Neuron (in vitro differentiated cells): ENCODE results near the gene MYBPC3.

Experiments used
- H2AFZ ChIP-seq: one replicate; pipeline ENCODE4 v1.6.1; 2013; ENCODE audit warnings: low read depth, mild to moderate bottlenecking, inconsistent platforms, low read length, moderate library complexity
- H3K27me3 ChIP-seq: one replicate; pipeline ENCODE4 v1.6.1; 2013; ENCODE audit warnings: low read length; ENCODE audit not compliant: insufficient read depth
- H3K36me3 ChIP-seq: one replicate; pipeline ENCODE4 v1.6.1; 2013; ENCODE audit warnings: low read length; ENCODE audit not compliant: insufficient read depth
- H3K4me1 ChIP-seq: one replicate; pipeline ENCODE4 v1.6.1; 2013; ENCODE audit warnings: low read length; ENCODE audit not compliant: insufficient read depth
- H3K4me3 ChIP-seq: 2 replicates; pipeline ENCODE4 v1.5.1; 2013; ENCODE audit warnings: mild to moderate bottlenecking, low read length, moderate library complexity
- H3K9me3 ChIP-seq: one replicate; pipeline ENCODE4 v1.6.1; 2013; ENCODE audit warnings: low read length

MYBPC3 gene

DNA sequence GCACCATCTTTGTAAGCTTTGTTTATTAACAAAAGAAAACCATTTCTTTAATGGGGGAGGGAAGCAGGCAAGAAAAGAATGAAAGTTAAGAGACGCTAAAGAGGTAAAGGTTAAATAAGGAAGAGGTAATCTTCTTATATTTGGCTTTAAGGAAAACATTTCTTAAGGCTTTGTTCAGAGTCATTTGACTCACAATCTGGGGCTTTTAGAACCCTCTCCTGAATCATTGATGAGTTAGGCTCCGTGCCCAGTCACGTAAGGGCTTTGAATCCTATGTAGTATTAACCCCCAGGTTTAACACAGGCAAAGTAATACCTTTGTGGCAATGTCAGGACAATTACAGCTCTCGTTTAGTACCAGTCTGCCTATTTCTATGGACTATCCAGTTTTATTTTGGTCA, 56.5 kb downstream of the MYBPC3 start:
- no peaks in the 10 kb centered on the region for H3K27me3 ChIP-seq
- no peaks in the 10 kb centered on the region for H3K4me1 ChIP-seq
- H3K4me3 ChIP-seq: no peak overlapping the region
- no peak overlapping the region for H2AFZ ChIP-seq
- peaks cover 64% of the 10 kb centered on the region for H3K36me3 ChIP-seq
- H3K9me3 ChIP-seq: no peaks in the 10 kb centered on the region

DNA sequence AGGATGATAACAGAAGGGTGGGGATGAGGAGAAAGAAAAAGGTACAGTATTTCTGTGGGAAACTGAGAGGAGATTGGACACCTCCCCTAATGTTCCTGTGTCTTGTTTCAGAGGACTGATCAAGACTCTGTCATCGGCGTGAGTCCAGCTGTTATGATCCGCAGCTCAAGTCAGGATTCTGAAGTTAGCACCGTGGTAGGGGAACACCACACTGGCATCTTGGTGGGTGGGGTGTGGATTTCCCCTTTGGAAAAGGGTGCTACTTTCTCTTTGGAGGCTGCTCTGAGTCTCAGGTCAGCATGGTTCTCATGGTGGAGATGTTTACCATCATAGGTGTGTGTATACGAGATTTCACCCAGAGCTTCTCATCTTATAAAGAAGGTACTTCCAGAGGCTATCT, 57.1 kb downstream of the MYBPC3 start:
- Histone ChIP-seq H3K9me3 (no peaks in the 10 kb centered on the region), H3K4me1 (no peaks in the 10 kb centered on the region), H3K4me3 (no peak overlapping the region), H3K36me3 (peaks cover 71% of the 10 kb centered on the region), H2AFZ (no peak overlapping the region), H3K27me3 (no peaks in the 10 kb centered on the region)

DNA sequence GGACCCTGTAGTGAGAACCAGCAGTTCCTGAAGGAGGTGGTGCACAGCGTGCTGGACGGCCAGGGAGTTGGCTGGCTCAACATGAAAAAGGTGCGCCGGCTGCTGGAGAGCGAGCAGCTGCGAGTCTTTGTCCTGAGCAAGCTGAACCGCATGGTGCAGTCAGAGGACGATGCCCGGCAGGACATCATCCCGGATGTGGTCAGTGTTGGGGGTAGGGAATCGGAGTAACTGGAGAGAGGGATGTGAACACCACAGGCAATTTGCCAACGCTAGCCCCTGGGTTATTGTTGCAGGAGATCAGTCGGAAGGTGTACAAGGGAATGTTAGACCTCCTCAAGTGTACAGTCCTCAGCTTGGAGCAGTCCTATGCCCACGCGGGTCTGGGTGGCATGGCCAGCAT, 62.6 kb downstream of the MYBPC3 start:
- Histone ChIP-seq H3K27me3 (no peaks in the 10 kb centered on the region), H3K4me1 (no peaks in the 10 kb centered on the region), H3K4me3 (no peak overlapping the region), H3K9me3 (no peaks in the 10 kb centered on the region), H2AFZ (no peak overlapping the region), H3K36me3 (peaks cover 81% of the 10 kb centered on the region)

DNA sequence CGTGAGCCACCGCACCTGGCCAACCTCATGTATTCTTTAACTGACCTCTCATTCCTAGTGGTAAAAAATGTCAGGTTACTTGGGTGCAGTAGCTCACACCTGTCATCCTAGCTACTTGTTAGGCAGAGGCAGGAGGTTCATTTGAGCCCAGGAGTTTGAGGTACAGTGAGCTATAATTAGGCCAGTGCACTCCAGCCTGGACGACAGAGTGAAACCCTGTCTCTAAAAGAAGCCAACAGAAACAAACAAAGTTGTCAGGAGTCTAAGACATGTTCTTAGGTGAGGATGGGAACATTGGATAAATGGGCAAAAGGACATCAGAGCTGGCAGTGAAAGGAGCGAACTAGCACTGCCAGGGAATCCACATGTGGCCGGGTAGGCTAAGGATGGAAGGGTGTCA, 64.4 kb downstream of the MYBPC3 start:
- no peaks in the 10 kb centered on the region for H3K27me3 ChIP-seq
- H3K4me1 ChIP-seq: no peaks in the 10 kb centered on the region
- H3K4me3 ChIP-seq: no peak overlapping the region
- no peaks in the 10 kb centered on the region for H3K9me3 ChIP-seq
- peaks cover 85% of the 10 kb centered on the region for H3K36me3 ChIP-seq
- H2AFZ ChIP-seq: no peak overlapping the region

DNA sequence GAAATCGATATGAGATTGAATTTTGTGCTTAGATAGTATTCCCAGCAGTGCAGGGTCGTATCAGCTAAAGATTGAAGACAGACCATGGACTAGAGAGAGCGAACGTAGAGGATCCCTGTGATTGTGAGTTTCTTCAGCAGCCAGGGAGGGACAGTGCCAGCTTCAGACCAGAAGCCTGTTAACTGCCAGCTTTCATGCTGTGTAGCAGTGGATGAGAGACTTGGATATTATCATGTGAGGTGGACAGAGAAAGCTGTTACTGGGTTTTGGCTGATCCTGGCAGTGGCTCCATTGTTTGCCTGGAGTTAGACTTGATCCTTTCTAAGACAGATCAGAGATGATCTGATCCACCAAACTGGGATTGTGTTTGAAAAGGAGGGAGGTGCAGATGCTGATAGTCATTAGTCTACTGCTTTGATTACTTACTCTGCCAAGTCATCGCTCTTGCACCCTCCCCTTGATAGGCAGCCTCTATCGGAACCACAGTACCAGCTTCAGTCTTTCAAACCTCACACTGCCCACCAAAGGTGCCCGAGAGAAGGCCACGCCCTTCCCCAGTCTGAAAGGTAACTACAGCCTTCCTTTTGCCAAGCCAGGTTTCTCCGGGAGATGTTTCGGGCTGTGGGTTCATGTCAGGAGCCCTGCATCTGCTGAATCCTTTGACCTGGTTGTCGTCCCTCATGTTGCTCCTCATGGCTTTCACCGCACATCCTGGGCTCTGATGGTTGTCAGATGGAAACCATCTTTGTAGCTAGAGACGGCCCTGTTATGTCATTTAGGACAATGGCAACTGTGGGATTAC, 66.3 kb downstream of the MYBPC3 start:
- peaks cover 81% of the 10 kb centered on the region for H3K36me3 ChIP-seq
- H3K4me3 ChIP-seq: no peak overlapping the region
- no peaks in the 10 kb centered on the region for H3K9me3 ChIP-seq
- no peaks in the 10 kb centered on the region for H3K4me1 ChIP-seq
- no peaks in the 10 kb centered on the region for H3K27me3 ChIP-seq
- H2AFZ ChIP-seq: no peak overlapping the region

DNA sequence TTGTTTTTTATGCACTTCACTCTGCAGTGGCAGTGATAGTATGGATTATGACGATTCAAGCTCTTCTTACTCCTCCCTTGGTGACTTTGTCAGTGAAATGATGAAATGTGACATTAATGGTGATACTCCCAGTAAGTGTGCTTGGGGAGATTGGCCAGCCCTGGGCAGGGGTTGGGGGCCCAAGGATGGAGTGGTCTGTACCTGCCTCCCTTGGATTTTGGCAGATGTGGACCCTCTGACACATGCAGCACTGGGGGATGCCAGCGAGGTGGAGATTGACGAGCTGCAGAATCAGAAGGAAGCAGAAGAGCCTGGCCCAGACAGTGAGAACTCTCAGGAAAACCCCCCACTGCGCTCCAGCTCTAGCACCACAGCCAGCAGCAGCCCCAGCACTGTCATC, 68.4 kb downstream of the MYBPC3 start:
- Histone ChIP-seq H3K4me1 (no peaks in the 10 kb centered on the region), H3K27me3 (no peaks in the 10 kb centered on the region), H3K36me3 (peaks cover 76% of the 10 kb centered on the region), H3K4me3 (no peak overlapping the region), H2AFZ (no peak overlapping the region), H3K9me3 (no peaks in the 10 kb centered on the region)

DNA sequence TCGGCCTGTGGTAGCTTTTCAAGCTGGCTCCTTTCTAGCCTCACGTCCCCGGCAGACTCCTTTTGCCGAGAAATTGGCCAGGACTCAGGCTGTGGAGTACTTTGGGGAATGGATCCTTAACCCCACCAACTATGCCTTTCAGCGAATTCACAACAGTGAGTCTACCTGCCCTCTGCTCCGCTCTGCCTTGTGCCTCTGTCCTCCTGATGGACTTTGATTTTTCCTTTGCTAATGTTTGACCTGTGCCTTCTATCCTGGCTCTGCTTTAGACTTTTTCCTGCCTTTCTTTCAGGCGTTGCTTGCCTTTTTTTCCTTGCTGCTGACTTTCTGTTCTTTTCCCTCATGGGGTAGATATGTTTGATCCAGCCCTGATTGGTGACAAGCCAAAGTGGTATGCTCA, 70.0 kb downstream of the MYBPC3 start:
- H3K4me1 ChIP-seq: no peaks in the 10 kb centered on the region
- H3K36me3 ChIP-seq: peaks cover 76% of the 10 kb centered on the region
- H3K4me3 ChIP-seq: no peak overlapping the region
- H3K9me3 ChIP-seq: no peaks in the 10 kb centered on the region
- no peak overlapping the region for H2AFZ ChIP-seq
- H3K27me3 ChIP-seq: no peaks in the 10 kb centered on the region
